Effector memory CD8-positive, alpha-beta T cell (primary cell): Measurements from ENCODE around the gene WWC1.

Source experiments
- ATAC-seq: fragments of 150-1000 bp; cut with Tn5 transposase; replicated peaks from 2 replicates; pipeline ENCODE4 v1.10.0; 2021; ENCODE audit warnings: mild to moderate bottlenecking, moderate library complexity
- DNase-seq, 3 experiments: peaks; one replicate each; pipeline ENCODE4 v3.0.0; 2021
- H3K27ac Mint-ChIP-seq, 2 donors: one replicate each; pipeline ENCODE4 v1.8.0; 2022; ENCODE audit warnings: mild to moderate bottlenecking in 2 of 2, mixed read lengths in 2 of 2, moderate library complexity in 2 of 2
- H3K27me3 Mint-ChIP-seq, 2 donors: one replicate each; pipeline ENCODE4 v1.8.0; 2022; ENCODE audit warnings: mixed read lengths in 2 of 2
- H3K36me3 Mint-ChIP-seq: one replicate; pipeline ENCODE4 v1.8.0; 2022; ENCODE audit warnings: mild to moderate bottlenecking, moderate library complexity, mixed read lengths; ENCODE audit not compliant: insufficient read depth
- H3K4me1 Mint-ChIP-seq, 2 donors: one replicate each; pipeline ENCODE4 v1.8.0; 2022; ENCODE audit warnings: low read depth in 2 of 2, mixed read lengths in 2 of 2
- H3K4me3 Mint-ChIP-seq, 2 donors: one replicate each; pipeline ENCODE4 v1.8.0; 2022; ENCODE audit warnings: mild to moderate bottlenecking in 2 of 2, mixed read lengths in 2 of 2, moderate library complexity in 2 of 2
- H3K9me3 Mint-ChIP-seq, 2 donors: one replicate each; pipeline ENCODE4 v1.8.0; 2022; ENCODE audit warnings: mixed read lengths in 2 of 2

The WWC1 gene

GRCh38 chr5:168482361-168482760 lies 190.9 kb downstream of the WWC1 start:
- Mint-ChIP-seq H3K27me3 (peaks cover 0 to 19% of the 10 kb centered on the region in 2 donors), H3K36me3 (peaks cover 9% of the 10 kb centered on the region), H3K9me3 (no peaks in the 10 kb centered on the region), H3K4me1 (peaks cover 19 to 31% of the 10 kb centered on the region in 2 donors), H3K27ac (peak overlapping the region in 1 of 2 donors; percentile 41), H3K4me3 (peak overlapping the region; percentile 50 to 69)
- ATAC-seq (no peak), DNase-seq (no peak)

DNA sequence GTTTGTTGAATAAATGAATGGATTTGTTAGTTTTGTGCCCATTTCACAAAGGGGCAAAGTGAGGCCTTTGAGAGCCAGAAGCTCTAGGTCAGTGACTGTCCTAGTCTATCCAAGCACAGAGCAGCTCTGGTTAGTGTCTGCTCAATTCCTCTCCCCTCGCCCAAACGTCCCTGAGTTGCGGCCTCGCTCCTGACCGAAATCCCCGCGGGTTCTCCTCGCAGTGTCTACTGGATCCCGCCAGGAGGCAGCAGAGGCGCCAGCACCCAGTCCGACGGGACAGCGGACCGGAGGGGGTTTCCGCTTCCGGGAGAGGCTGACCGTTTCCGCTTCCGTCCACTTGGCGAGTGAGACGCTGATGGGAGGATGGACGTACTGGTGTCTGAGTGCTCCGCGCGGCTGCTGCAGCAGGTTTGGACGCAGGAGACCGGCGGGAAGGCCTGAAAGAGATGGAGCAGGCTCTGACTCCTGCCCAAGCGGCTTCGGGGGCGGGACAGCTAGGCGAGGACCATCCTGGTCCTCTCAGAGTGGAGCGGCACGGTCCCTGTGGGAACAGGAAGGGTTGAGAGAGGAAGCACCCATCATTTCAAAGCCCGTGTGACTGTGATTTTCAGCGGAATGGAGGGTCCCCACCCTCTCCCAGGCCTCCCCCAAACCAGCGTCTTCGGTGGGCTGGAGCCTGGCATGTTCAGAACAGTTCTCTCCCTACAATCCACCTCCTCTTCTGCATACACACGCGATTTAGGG lies 194.9 kb downstream of the WWC1 start, which contains the start of gene RARS1:
RARS1 (plus strand) TSS at position 336 of the 744 bp plus-strand sequence; CDS start at position 364, 28 bp downstream.
- H3K27ac Mint-ChIP-seq: peak within 1 kb of the TSS; percentile 96 to 97
- H3K27me3 Mint-ChIP-seq: peaks cover 0 to 9% of the 10 kb centered on the region in 2 donors
- ATAC-seq (peak; percentile 96), DNase-seq (peak; percentile 84 to 87 (median 87))
- H3K9me3 Mint-ChIP-seq: no peaks in the 10 kb centered on the region
- peaks cover 24 to 35% of the 10 kb centered on the region in 2 donors for H3K4me1 Mint-ChIP-seq
- peak within 1 kb of the TSS; percentile 100 for H3K4me3 Mint-ChIP-seq
- peaks cover 43% of the 10 kb centered on the region for H3K36me3 Mint-ChIP-seq

DNA sequence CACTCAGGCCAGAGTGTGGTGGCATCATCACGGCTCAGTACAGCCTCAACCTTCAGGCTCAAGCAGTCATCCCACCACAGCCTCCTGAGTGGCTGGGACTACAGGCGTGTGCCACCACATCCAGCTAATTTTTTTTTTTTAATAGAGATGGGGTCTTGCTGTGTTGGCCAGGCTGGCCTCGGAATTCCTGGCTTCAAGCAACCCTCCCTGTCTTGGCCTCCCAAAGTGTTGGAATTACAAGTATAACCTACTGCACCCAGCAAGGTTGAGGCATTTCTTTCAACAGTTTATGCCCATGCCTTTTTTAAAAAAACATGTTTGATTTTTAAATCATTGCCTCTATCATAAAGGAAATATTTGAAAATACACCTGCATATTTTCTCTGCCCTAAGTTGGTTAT lies 197.6 kb downstream of the WWC1 start:
- H3K27ac Mint-ChIP-seq: no peak overlapping the region
- peaks cover 70% of the 10 kb centered on the region for H3K36me3 Mint-ChIP-seq
- ATAC-seq (no peak), DNase-seq (no peak)
- no peaks in the 10 kb centered on the region for H3K9me3 Mint-ChIP-seq
- no peaks in the 10 kb centered on the region for H3K27me3 Mint-ChIP-seq
- peaks cover 26% of the 10 kb centered on the region in 2 donors for H3K4me1 Mint-ChIP-seq
- no peak overlapping the region for H3K4me3 Mint-ChIP-seq

- ATAC-seq: no peak
- H3K9me3 Mint-ChIP-seq: no peaks in the 10 kb centered on the region
- peaks cover 97% of the 10 kb centered on the region for H3K36me3 Mint-ChIP-seq
- DNase-seq: no peak
- no peaks in the 10 kb centered on the region for H3K27me3 Mint-ChIP-seq
- peak overlapping the region in 1 of 2 donors; percentile 28 for H3K27ac Mint-ChIP-seq
- peaks cover 0 to 3% of the 10 kb centered on the region in 2 donors for H3K4me1 Mint-ChIP-seq
- no peak overlapping the region for H3K4me3 Mint-ChIP-seq
Measured at GRCh38 chr5:168494057-168494555, 202.7 kb downstream of the WWC1 start.

DNA sequence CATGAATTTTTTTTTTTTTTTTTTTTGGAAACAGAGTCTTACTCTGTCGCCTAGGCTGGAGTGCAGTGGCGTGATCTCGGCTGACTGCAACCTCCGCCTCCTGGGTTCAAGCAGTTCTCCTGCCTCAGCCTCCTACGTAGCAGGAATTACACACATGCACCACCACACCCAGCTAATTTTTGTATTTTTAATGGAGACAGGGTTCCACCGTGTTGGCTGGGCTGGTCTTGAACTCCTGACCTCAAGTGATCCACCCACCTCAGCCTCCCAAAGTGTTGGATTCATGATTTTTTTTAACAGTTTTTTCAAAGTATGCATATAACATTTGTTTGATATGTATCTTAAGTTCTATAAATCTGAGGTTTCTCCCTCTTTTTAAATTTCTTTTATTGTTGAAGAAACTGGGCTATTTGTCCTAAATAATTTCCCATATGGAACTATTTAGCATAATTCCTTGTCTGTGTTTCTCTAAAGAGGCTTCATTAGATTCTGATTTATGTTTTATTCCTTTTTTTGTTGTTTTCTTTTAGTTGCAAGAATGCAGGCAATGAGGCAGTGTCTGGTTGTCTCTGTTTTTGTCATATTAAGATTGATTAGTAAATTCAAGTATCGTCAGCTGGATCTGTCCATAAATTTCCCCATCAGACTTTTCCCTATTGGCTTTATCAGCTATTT lies 211.3 kb downstream of the WWC1 start:
- H3K4me1 Mint-ChIP-seq: peaks cover 0 to 3% of the 10 kb centered on the region in 2 donors
- DNase-seq (no peak), ATAC-seq (no peak)
- H3K27me3 Mint-ChIP-seq: no peaks in the 10 kb centered on the region
- H3K27ac Mint-ChIP-seq: no peak overlapping the region
- H3K36me3 Mint-ChIP-seq: peaks cover 77% of the 10 kb centered on the region
- H3K9me3 Mint-ChIP-seq: no peaks in the 10 kb centered on the region
- H3K4me3 Mint-ChIP-seq: no peak overlapping the region

- ATAC-seq: no peak
- peaks cover 0 to 4% of the 10 kb centered on the region in 2 donors for H3K4me1 Mint-ChIP-seq
- no peaks in the 10 kb centered on the region for H3K27me3 Mint-ChIP-seq
- no peak overlapping the region for H3K27ac Mint-ChIP-seq
- DNase-seq: no peak
- no peak overlapping the region for H3K4me3 Mint-ChIP-seq
- H3K9me3 Mint-ChIP-seq: no peaks in the 10 kb centered on the region
- H3K36me3 Mint-ChIP-seq: peaks cover 87% of the 10 kb centered on the region
Measured at GRCh38 chr5:168513861-168514428, 222.5 kb downstream of the WWC1 start.
